Measurements from ENCODE around the gene TMEM221.
"Not testable (repeated sequence)": the region's sequence is repeated elsewhere in the genome, so short reads cannot be mapped to it uniquely, and the experiment has no call there.

The TMEM221 gene

DNA sequence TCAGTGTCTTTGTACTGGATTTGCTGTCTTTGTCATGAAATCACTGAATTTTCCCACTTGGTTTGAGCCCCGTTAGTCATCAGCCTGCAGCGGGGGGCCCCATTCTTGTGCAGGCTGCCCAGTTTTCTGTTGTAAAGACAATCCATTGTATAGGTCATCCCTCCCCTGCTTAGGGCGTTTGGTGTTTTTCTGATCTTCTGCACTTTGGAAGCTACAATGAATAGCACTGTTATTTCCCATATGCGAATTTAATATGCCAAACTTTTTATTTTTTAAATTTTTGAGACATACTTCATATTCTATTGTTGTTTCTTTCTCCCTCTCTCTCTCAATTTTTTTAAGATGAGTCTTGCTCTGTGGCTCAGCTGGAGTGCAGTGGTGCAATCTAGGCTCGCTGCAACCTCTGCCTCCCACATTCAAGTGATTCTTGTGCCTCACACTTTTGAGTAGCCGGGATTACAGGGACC is 30.9 kb upstream of the TMEM221 start:
- no peaks in the 10 kb centered on the region for H3K27me3 ChIP-seq
- H3K4me3 ChIP-seq: no peak overlapping the region
- H3K27ac ChIP-seq: no peak overlapping the region
- intact Hi-C loops (cut with DNase I; ENCODE audit: low total_unique reads): no loop called here
- no peaks in the 10 kb centered on the region for H3K9me3 ChIP-seq
- no peak for DNase-seq
- H3K36me3 ChIP-seq: no peaks in the 10 kb centered on the region
- peaks cover 0 to 19% (median 13%) of the 10 kb centered on the region in 4 donors for H3K4me1 ChIP-seq
- no peak for TF ChIP-seq CTCF (IDR thresholded peaks at IDR 0.05)

DNA sequence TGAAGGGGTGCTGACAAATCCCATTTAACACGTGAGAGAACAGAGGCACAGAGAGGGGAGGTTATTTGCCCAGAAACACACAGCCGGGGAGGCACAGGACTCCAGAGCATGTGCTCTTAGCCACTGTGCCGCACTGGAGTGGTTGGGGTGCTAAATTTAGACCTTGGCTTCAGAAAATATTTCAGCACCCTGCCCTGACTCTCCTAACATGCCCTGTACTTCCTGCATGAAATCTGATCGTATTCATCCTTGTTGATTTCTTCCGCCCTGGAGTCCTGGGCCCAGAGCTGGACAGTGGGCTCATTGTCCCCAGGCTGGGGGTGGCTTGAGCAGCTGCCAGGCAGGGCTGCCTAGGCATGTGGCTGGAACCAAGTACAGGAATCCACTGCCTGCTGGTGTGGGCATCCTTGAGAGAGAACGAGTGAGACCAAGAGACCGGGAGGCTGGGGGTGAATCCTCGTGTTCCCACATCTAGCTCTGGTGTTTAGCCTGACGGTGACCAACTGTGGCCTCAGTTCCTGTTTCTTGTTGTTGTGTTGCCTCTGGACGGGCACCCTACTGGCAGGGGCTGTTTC is 27.2 kb upstream of the TMEM221 start:
- Histone ChIP-seq H3K27me3 (no peaks in the 10 kb centered on the region), H3K4me1 (peaks cover 0 to 34% (median 25%) of the 10 kb centered on the region in 4 donors), H3K4me3 (no peak overlapping the region), H3K9me3 (no peaks in the 10 kb centered on the region), H3K36me3 (no peaks in the 10 kb centered on the region), H3K27ac (peak overlapping the region; percentile 67 to 68)
- no peak for TF ChIP-seq CTCF (IDR thresholded peaks at IDR 0.05)
- DNase-seq: peak; percentile 39 to 80
- intact Hi-C loops (cut with DNase I; ENCODE audit: low total_unique reads): no loop called here

DNA sequence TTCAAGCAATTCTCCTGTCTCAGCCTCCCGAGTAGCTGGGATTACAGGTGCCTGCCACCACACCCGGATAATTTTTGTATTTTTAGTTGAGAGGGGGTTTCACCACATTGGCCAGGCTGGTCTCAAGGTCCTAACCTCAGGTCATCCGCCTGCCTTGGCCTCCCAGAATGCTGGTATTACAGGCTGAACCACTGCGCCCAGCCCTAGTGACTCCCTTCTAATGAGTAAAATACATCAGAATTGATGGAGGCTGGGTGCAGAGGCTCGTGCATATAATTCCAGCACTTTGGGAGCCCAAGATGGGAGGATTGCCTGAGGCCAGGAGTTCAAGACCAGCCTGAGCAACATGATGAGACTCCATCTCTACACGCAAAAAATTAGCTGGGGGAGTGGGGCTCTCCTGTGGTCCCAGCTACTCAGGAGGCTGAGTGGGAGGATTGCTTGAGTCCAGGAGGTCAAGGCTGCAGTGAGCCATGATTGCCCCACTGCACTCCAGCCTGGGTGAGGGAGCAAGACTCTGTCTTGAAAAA is 26.6 kb upstream of the TMEM221 start:
- intact Hi-C loops (cut with DNase I; ENCODE audit: low total_unique reads); H3K4me3 ChIP-seq: not testable (repeated sequence)
- peaks cover 0 to 34% (median 25%) of the 10 kb centered on the region in 4 donors for H3K4me1 ChIP-seq

GRCh38 chr19:17473041-17473440 is 24.6 kb upstream of the TMEM221 start:
- no peak for TF ChIP-seq CTCF (IDR thresholded peaks at IDR 0.05)
- H3K27me3 ChIP-seq: no peaks in the 10 kb centered on the region
- no peak for DNase-seq
- intact Hi-C loops (cut with DNase I; ENCODE audit: low total_unique reads): no loop called here
- H3K4me3 ChIP-seq: no peak overlapping the region
- H3K4me1 ChIP-seq: peaks cover 0 to 47% (median 35%) of the 10 kb centered on the region in 4 donors
- no peak overlapping the region for H3K27ac ChIP-seq
- H3K9me3 ChIP-seq: no peaks in the 10 kb centered on the region
- no peaks in the 10 kb centered on the region for H3K36me3 ChIP-seq

More for the DNA sequence above, 26.6 kb upstream of the TMEM221 start:
- not testable (repeated sequence) for DNase-seq, H3K27me3 ChIP-seq, H3K9me3 ChIP-seq, H3K36me3 ChIP-seq
- peak overlapping the region; percentile 67 to 68 for H3K27ac ChIP-seq

- Histone ChIP-seq H3K27me3 (no peaks in the 10 kb centered on the region), H3K36me3 (no peaks in the 10 kb centered on the region), H3K9me3 (no peaks in the 10 kb centered on the region), H3K27ac (peak overlapping the region; percentile 92 to 95), H3K4me1 (peaks cover 0 to 50% (median 39%) of the 10 kb centered on the region in 4 donors), H3K4me3 (peak overlapping the region; percentile 96 to 99)
- DNase-seq: no peak
- intact Hi-C loops (cut with DNase I; ENCODE audit: low total_unique reads): no loop called here
- TF ChIP-seq CTCF (IDR thresholded peaks at IDR 0.05): no peak
Observed at GRCh38 chr19:17471410-17472125, 23.1 kb upstream of the TMEM221 start.

Data from tibial artery (tissue), 4 donors.